Stimulated activated CD8-positive, alpha-beta memory T cell treated with anti-CD3 and anti-CD28 coated beads, Interleukin-15, amount 100 ng/mL, for 24 hours (primary cell): Measurements from ENCODE around the gene FAM222A.
A peak's percentile ranks its signal among the peaks of the same experiment; 100 is the strongest.

Source experiments
- DNase-seq: peaks from one replicate; pipeline ENCODE4 v3.0.0-alpha.2; 2020; ENCODE audit warnings: low read depth

FAM222A gene

DNA sequence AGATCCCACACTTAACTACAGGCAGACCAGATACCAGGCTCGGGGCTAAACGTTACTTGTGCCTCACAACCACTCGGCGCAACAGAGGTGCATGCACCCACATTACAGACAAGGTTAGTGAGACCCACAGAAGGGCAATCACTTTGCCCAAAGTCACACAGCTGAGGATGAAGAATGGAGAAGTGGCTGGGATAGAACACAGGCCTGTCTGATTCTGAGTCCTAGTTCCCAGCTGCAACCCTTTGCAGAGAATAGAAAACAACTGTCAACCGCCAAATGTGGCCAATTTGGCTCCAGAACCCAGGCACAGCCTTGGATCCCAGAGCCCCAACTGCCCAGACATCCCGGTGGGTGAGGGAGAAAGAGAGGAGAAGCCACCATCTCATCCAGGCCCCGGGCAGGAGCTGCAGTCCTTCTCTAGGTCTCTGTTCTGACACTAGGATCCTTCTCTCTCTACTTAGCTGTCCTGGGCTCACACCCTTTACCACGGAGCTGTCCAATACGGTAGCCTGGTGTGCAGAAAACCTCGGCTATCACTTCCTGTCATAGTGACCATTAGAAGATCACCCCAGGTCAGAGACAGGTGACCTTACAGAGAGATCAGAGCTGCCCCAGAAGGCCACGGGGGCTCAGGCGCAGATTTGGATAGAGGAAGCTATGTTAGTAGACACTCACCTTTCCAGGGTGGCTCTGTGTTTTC lies 59.1 kb downstream of the FAM222A start:
- DNase-seq, result no peak

DNA sequence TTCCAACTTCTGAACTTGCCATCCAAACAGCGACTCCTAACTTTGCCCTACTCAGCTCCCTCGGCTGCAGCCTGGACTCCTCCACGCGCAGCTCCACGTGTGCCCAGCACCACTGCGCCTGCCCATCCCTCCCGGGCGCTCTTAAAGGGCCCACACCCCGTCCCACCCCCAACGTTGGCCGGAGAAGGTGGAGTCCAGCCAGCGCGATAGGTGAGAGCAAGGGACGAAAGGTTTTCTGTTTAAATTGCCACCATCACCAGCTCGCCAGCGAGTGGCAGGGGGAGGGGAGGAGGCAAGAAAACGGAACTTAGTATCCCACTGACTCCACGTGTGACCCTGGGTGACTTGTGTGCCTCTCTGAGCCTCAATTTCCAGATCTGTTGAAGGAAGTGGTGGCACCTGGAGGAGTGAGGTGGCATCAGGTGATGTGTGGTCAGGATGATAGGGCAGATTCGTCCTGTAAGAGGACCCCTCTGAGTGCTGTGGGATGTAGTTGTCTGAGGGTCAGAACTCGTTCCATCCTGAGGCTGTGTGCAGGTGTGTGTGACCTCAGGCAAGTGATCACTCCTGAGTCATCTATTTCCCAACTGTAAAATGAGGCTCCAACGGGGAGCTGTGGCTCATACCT lies 59.9 kb downstream of the FAM222A start:
- DNase-seq, result no peak

DNA sequence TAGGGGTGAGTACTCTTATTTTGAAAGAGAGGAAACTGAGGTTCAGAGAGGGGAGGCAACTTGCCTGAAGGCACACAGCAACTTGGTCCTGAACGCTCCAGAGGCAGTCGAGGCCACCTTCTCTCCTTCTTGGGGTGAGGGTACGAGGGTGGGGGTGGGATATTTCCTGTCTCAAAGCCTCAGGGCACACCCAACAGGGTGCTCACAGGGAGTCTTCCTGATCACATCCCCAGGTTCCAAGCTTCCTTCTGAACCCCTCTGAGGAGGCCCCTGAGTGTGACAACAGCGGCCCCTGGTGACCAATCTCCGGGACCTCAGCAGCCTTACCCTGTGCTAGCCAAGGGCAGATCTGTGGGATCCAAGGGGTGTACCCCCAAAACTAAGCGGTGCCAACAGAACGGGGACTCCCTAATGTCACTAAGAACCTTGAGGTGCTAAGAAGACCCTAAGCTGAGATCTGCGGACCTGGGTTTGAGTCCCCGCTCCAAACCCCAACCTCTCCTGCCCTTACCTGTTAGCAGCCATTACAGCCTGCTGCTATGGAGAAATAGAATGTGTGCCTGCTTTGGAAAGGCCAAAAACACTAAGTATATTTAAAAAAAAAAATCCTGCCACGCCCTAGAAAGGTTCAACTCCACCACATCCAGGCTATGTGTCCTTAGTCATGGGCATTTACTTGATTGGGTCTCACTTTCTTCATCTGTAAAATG lies 61.7 kb downstream of the FAM222A start:
- DNase-seq, result peak; percentile 59

DNA sequence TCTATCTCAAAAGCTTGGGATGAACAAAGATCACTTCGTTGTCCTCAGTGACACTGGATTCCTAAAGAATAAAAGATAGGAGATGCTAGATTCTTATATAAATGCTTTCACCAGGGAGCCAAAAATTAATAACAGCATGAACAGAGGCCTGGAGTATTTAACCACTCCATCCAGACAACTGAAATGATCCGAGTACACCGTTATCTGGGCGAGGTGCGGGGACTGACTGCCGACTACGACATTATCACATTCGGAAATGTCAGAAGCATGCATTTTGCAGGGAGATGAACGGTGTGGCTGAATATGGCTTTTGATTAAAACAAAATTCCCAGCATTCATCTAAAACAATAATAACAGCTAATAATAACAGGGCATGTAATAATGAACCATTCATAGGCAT lies 63.0 kb downstream of the FAM222A start:
- DNase-seq, result no peak

DNA sequence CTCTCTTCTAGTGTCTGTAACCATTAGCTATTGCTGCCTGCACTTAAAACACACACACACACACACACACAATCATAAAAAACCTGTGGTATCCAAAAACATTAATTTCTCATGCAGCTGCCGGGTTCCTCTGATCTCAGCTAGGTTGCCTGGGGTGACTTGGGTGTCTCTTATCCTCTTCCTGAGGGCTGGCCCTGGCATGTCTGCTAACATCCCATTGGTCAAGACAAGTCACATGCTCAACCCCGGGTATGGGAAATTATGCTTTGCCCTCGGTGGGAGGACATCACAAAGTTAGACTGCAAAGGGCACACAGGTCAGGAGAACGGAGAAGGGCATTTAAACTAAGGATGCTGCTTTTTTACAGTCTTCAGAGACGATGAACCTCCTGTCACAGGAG lies 63.9 kb downstream of the FAM222A start:
- DNase-seq, result no peak

DNA sequence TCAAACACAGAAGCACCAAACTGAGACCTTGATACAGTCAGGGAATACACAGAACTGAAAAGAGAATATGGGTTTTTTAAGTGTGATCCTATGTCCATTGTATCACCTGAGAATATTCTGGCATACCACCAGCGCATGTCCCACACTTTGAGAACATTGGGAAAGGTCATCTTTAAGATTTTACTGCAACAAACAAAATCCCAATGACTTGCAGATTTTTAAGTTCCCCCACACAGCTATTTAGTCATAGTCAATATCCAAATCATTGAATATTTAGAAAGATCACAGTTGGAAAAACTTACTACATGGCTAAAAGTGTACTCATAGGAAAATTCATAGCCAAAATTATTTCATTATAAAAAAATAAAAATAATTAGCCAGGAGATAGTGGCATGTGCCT lies 65.1 kb downstream of the FAM222A start:
- no peak for DNase-seq

DNA sequence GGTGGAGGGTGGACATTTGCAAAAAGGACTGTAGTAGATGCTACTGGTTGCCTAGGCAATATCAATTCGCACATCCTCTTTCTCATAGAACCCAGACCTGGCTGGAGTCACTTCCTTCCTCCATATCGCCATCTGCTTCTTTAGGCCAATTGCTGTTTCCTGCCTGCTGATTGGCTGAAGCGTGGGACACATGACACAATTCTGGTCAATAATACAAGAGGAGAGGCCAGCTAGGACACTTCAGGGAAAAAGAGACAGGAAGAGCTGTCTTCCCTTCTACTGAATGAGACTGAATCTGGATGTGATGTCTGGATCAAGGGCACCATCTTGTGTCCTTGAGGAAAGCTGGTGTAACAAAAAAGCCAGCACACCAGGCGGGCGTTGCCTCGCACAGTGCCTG lies 65.8 kb downstream of the FAM222A start:
- no peak for DNase-seq

DNA sequence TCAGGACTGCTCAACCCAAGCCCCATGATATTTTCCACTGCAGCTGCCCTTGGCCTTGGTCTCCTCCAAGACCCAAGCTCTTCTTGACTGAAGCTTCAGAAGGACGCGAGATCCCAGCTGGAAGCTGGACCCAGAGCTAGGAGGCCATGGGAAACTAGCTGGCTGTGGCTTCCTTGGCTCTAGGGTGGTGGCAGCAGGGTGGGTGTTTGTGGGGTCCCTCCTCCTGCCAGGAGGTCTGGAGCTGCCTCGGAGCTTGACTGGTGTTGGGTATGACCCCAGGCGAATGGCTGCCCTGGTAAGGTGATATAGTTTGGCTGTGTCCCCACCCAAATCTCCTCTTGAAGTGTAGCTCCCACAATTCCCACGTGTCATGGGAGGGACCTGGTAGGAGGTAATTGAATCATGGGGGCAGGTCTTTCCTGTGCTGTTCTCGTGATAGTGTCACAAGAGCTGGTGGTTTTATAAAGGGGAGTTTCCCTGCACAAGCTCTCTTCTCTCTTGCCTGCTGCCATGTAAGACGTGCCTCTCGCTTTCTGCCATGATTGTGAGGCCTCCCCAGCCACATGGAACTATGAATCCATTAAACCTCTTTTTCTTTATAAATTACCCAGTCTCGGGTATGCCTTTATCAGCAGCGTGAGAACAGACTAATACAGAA lies 68.2 kb downstream of the FAM222A start:
- DNase-seq, result no peak

DNA sequence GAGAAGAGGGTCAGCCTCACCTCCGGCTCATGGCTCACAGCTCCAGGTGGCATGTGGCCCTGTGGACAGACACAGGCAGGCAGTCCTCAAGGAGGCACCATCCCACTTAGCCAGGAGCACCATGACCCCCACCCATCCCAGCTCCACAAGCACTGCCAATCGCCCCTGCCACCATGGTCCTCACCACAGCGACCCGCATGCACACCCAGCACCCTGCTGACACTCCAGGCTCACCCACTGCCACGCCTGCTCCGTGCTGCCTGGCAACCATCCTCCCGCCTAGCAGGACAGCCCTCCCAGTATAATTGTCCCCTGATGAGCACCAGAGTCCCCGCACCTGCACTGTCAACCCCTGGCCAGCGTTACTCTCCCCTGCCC lies 68.7 kb downstream of the FAM222A start:
- no peak for DNase-seq

DNA sequence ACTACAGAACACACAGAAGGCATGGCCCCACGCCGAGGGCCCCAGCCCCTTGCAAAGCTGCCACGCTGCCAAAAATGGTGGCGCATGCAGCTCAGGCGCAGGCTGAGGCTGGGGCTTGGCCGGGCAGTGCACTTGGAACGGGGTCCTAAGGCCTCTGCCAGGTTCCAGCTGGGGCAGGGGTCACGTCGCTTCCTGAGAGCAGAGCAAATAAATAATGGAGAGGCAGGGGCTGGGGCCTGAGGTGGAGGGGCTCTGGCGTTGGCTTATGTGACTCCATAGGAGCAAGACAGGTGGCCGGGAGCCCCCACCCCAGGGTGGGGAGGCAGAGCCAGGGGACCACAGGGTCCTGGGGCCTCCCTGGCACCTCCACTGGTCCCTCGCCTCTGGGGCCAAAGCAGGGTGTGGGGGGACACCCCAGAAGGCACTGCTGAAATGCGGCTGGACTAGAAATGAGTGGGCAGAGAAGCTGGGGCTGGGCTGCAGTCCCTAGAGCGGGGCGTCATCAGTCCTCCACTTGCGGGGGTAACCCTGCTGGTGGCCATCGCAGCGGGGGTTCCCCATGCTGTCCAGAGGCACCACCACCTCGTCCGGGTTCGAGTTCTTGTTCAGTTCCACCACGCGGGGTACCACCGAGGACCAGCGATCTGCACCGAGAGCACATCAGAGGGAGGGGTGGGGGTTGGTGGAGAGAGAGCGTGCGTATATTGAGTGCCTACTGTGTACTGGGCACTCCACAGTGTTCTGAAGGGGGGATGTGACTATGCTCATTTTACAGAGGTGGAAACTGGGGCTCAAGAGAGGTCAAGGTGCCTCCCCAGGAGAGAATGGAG lies 69.7 kb downstream of the FAM222A start:
- no peak for DNase-seq

DNA sequence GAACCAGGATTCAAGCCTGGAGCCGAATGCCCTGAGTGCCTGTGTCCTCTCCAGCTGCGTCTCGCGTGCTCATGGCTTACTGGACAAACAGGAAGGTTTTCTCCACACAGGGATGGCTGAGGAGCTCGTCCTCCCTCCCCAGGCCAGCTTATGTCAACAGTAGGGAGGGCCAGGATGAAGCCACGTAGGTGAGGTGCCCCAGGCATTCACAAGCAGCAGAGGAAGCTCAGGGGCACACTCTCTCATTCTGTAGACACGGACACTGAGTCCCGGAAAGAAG lies 70.3 kb downstream of the FAM222A start:
- DNase-seq, result no peak

DNA sequence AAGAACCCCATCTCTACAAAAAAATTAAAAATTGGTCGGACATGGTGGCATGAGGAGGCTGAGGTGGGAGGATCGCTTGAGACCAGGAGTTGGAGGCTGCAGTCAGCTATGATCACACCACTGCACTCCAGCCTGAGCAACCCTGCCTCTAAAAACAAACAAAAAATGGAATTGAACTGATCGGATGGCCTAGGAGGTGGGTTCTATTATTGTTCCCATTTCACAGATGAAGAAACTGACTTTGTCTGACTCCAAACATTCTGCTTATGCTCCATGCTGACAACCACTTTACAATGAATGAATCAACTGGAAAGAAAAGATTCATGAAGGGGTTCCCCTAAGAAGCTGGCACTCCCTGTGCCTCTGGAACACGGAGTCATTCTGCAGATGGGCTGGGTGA lies 72.2 kb downstream of the FAM222A start:
- DNase-seq, result no peak

DNA sequence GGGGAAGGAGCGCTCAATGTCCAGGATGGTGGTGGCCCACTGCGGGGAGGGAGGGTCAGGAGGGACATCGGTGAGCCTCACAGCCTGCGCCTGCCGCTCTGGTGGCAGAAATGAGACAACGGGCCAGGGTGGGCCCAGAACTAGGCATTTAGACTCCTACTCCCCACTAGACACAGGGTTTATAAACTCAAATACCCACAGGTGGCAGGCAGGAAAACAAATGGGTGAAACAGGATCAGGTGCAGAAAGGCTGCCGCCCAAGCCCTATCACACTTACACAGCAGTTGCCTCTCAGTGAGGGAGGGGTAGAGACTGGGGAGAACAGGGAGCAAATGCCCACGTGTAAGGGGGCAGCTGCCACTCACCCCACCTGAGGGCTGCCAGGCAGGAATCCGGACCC lies 73.2 kb downstream of the FAM222A start:
- no peak for DNase-seq

DNA sequence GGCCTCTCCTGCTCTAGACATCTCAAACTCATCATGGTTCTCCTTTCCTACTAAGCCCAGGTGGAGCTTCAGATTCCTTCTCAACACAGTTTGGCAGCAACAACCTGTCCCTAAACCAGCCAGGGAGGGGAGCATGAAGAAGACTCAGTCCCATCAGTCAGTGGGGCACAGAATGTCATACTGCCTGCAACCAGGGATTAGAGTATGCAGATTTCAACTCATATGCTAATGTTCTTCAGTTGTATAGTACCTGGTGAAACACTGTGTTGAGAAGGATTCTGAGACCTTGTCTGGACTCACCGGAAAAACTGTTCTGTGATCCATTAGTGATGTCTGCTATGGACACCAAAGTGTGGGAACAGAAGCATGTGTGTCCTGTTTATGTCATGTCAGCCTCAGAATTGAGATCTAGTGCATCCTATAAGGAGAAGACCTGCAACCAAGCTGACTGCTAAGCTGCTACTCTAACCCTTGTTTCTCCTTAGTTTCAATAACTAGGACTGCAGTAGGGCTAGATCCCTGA lies 76.0 kb downstream of the FAM222A start:
- no peak for DNase-seq

DNA sequence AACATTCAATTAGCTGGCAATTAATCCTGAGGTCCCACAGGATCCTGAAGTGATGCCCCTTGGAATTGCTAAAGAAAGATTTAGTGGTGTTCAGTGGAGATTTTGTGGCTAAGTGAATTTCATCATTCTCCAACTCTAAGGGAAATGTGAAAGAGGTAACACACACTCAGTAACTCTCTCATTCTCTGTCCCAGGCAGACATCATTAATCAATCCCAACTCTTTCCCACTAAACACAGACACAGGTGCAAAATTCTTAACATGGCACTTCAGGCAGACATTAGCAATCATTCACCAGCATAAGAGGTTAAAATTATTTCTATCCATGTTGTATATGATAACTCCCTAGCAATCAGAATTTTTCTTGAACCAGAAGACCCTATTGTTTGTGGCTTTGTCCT lies 79.4 kb downstream of the FAM222A start:
- no peak for DNase-seq

DNA sequence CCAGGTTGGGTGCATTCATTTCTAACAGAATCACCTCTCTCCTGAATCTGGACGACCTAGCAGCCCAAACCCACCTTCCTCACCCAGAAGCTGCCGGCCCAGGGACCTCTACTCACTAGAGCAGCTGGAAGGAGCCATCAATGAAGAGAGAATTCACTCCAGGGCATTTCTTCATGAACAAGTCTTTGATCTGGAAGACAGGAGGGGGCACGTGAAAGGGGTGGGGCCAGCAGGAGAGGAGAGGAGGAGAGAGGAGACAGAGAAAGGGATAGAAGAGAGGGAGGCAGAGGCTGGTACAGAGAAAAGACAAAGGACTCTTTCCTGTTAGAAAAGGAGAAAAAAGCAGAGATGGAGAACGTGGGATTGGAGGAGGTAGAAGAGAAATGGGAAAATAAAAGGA lies 79.8 kb downstream of the FAM222A start:
- no peak for DNase-seq

DNA sequence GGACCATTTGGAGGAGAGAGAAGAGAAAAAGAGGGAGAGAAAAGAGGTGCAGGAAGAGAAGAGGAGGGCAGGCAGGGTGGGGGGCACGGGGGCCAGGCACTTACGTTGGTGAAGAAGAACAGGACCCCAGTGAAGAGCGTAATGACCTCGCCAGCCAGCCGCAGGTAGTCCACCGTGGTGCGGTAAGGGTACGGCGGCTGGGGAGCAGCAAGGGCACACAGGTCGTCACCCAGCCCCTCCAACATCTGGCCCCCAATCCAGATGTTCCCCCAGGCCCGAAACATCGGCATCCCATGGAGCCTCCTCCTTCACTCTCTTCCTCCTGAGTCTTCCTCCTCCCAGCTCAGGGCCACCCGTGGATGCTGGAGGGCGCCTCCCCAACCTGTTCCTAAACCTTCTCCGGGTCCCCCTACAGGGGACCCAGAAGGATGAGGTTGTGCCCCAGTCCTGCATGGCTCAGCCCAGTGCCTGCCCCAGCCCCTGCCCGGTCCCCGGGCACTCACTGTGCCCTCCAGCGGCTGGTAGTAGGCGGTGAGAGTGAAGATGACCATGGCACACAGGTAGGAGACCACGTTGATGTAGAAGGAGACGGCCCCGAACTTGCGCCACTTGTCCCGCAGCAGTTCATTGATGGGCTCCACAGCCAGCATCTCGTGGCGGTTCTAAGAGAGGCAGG lies 80.3 kb downstream of the FAM222A start:
- DNase-seq, result no peak

DNA sequence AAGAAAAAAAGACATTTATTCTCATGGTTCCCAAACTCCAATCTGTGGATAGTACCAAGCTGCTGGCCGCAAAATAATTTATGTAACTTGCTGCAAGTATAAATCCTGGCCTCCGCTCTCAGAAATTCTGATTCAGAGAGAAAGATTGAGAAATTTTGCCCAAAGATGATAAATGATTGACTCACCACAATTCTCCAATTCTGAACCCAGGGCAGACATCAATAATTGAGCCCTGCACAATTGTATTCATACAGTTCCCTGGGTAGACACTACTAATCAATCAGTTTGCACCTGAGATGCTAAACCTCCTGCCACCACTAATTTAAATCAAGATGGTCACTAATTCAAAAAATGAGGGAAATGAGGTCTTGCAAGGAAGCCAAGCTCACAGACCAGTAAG lies 81.4 kb downstream of the FAM222A start:
- no peak for DNase-seq

DNA sequence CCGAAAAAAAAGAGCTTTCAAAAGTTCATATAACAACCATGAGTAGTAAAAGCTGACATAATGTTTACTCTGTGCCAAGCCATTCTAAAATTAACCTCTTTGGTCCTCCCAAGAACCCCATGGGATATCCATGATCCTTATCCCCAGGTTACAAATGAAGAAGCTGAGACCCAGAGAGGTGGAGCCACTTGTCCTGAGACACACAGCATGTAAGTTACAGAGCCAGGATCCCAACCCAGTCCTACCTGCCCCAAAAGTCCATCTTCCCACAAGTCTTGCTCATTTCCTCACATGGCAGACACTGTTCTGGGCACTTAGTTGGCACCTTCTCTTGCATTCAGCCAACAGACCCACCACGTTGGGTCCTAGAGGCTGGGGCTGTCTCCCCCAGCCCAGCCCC lies 82.4 kb downstream of the FAM222A start:
- DNase-seq, result no peak

DNA sequence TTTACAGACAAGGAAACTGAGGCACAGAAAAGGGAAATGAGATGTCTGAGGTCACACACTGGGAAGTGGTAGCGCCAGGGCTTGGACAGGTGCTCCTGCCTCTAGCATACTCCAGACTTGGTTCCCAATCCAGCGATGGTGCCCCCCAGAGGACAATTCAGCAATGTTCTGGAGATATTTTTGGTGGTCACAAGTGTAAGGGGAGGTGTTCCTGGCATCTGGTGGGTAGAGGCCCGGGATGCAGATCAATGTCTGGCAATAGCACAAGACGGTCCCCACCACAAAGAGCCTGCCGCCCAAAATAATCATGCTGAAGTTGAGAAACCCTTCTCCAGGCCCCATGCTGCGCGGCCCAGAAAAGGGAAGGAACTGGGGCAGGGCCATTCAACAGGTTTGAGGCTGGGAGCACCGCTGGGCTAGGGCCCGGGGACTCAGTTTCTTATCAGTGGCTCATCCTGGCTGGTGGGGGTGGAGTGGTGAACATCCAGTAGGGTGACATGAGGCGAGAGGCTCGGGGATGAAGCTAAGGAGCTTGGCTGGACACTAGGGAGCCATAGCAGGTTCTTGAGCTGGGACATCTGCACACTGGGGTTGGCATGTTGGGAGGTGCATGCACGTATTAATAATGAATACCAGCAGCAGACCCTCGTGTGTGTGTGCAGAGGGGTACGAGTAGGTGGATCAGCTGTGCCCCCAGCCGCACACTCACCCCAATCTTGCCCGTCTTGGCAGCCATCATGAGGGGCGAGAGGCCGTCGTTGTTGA lies 84.5 kb downstream of the FAM222A start:
- no peak for DNase-seq

DNA sequence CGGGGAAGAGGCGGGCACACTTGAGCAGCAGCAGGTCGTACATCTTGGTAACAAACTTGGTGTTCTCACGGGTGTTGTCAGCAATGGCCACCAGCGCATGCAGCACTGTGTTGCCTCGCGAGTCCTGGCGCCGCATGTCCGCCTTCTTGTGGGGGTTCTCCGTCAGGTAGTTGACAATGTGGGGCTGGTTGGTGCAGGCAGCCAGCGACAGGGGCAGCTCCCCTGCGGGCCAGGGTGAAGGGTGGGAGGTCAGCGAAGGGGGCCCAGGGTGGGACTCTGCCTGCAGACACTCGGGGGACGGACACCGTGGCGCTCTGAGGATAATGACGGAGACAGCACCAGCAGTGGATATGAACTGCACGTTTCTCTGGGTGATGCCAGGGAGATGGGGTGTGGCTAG lies 85.1 kb downstream of the FAM222A start:
- no peak for DNase-seq
